Measurements from ENCODE around the gene YAP1. TPM values are rescaled to one million over a fixed set of nuclear protein-coding genes. Genes with fewer than 3 reads are reported as not detected.

YAP1 gene
- total RNA-seq, 4 donors from 2014 or later, result 226 to 310 (median 252) TPM

- Histone ChIP-seq H3K27ac (no peak overlapping the region), H3K9me3 (no peaks in the 10 kb centered on the region), H3K36me3 (peaks cover 11% of the 10 kb centered on the region), H3K4me1 (peaks cover 14% of the 10 kb centered on the region), H3K27me3 (no peaks in the 10 kb centered on the region), H3K4me3 (no peak overlapping the region)
- DNase-seq (ENCODE audit: low spot score in 2 of 2), result no peak
- 95% methylated on average over 2 of the region's 2 CpGs for WGBS
- no peak for TF ChIP-seq POLR2AphosphoS5 (IDR thresholded peaks at IDR 0.05)
- no peak for TF ChIP-seq CTCF (IDR thresholded peaks at IDR 0.05)
- no peak for TF ChIP-seq EP300 (IDR thresholded peaks at IDR 0.05)
- no peak for TF ChIP-seq POLR2A (IDR thresholded peaks at IDR 0.05)
Measured at GRCh38 chr11:102201776-102202175, 91.5 kb downstream of the YAP1 start.

GRCh38 chr11:102202972-102203371 lies 92.7 kb downstream of the YAP1 start:
- H3K27ac ChIP-seq, result no peak overlapping the region
- peaks cover 18% of the 10 kb centered on the region for H3K36me3 ChIP-seq
- 59% methylated on average over 3 of the region's 3 CpGs for WGBS
- no peak for TF ChIP-seq POLR2A (IDR thresholded peaks at IDR 0.05)
- no peak for TF ChIP-seq POLR2AphosphoS5 (IDR thresholded peaks at IDR 0.05)
- no peak for TF ChIP-seq EP300 (IDR thresholded peaks at IDR 0.05)
- TF ChIP-seq CTCF (IDR thresholded peaks at IDR 0.05), result no peak
- H3K9me3 ChIP-seq, result no peaks in the 10 kb centered on the region
- no peaks in the 10 kb centered on the region for H3K27me3 ChIP-seq
- peaks cover 3% of the 10 kb centered on the region for H3K4me1 ChIP-seq
- H3K4me3 ChIP-seq, result no peak overlapping the region
- no peak for DNase-seq (ENCODE audit: low spot score in 2 of 2)

GRCh38 chr11:102204174-102204573 lies 93.9 kb downstream of the YAP1 start:
- Histone ChIP-seq H3K27ac (no peak overlapping the region), H3K9me3 (no peaks in the 10 kb centered on the region), H3K4me3 (no peak overlapping the region), H3K36me3 (peaks cover 26% of the 10 kb centered on the region), H3K27me3 (no peaks in the 10 kb centered on the region), H3K4me1 (peaks cover 3% of the 10 kb centered on the region)
- DNase-seq (ENCODE audit: low spot score in 2 of 2), result no peak
- 50% methylated on average over 2 of the region's 2 CpGs for WGBS
- TF ChIP-seq POLR2A (IDR thresholded peaks at IDR 0.05) (no peak), CTCF (IDR thresholded peaks at IDR 0.05) (no peak), EP300 (IDR thresholded peaks at IDR 0.05) (no peak), POLR2AphosphoS5 (IDR thresholded peaks at IDR 0.05) (no peak)

GRCh38 chr11:102205805-102206204 lies 95.6 kb downstream of the YAP1 start:
- Histone ChIP-seq H3K36me3 (peaks cover 42% of the 10 kb centered on the region), H3K4me1 (no peaks in the 10 kb centered on the region), H3K27ac (no peak overlapping the region), H3K9me3 (no peaks in the 10 kb centered on the region), H3K27me3 (no peaks in the 10 kb centered on the region), H3K4me3 (no peak overlapping the region)
- TF ChIP-seq CTCF (IDR thresholded peaks at IDR 0.05) (no peak), POLR2A (IDR thresholded peaks at IDR 0.05) (no peak), POLR2AphosphoS5 (IDR thresholded peaks at IDR 0.05) (no peak), EP300 (IDR thresholded peaks at IDR 0.05) (no peak)
- WGBS, result 86% methylated on average over 4 of the region's 4 CpGs
- no peak for DNase-seq (ENCODE audit: low spot score in 2 of 2)

GRCh38 chr11:102208835-102209234 lies 98.6 kb downstream of the YAP1 start:
- 89% methylated on average over 2 of the region's 2 CpGs for whole genome bisulfite sequencing
- no peaks in the 10 kb centered on the region for H3K9me3 ChIP-seq
- peaks cover under 1% of the 10 kb centered on the region for H3K4me1 ChIP-seq
- no peak overlapping the region for H3K4me3 ChIP-seq
- DNase-seq (ENCODE audit: low spot score in 2 of 2), result no peak
- TF ChIP-seq POLR2A (IDR thresholded peaks at IDR 0.05) (no peak), POLR2AphosphoS5 (IDR thresholded peaks at IDR 0.05) (no peak), CTCF (IDR thresholded peaks at IDR 0.05) (no peak), EP300 (IDR thresholded peaks at IDR 0.05) (no peak)
- H3K27me3 ChIP-seq, result no peaks in the 10 kb centered on the region
- H3K36me3 ChIP-seq, result peaks cover 72% of the 10 kb centered on the region
- H3K27ac ChIP-seq, result no peak overlapping the region

All from suprapubic skin (tissue), 4 donors.